Omental fat pad (tissue), 4 donors: ENCODE results near the gene LCA5. TPM values are rescaled to one million over a fixed set of nuclear protein-coding genes. Genes with fewer than 3 reads are reported as not detected.

Experiments used
- ATAC-seq: fragments of 150-250 bp; one replicate; pipeline ENCODE4 v1.9.1; 2016; ENCODE audit warnings: mild to moderate bottlenecking, moderate library complexity; ENCODE audit not compliant: low FRiP score
- DNase-seq: peaks from one replicate; pipeline ENCODE4 v3.0.0-alpha.2; 2019; ENCODE audit warnings: low spot score
- small RNA-seq: library from RNA; depleted of rRNA; stranded (forward); fragments of <200 nt; gene quantifications from one replicate; pipeline ENCODE3, GENCODE V24; 2016
- total RNA-seq, 4 donors: library from RNA; depleted of rRNA; stranded (reverse); fragments of >200 nt; gene quantifications; one replicate each; pipeline ENCODE4 v1.1.0, GENCODE V29; 2016
- TF ChIP-seq, protein P1 (sequence below), 3 donors: fragments of 450-650 bp; IDR thresholded peaks; one replicate each; pipeline ENCODE4 v1.5.1; 2016 to 2017; ENCODE audit warnings: antibody characterized with exemption in 3 of 3, mild to moderate bottlenecking in 3 of 3, moderate library complexity in 2 of 3

Gene LCA5
- total RNA-seq, 4 donors from 2014 or later: 3.4 to 9.0 (median 4.9) TPM

GRCh38 chr6:79435746-79436145 is 101.5 kb downstream of the LCA5 start:
- TF ChIP-seq, protein P1, sequence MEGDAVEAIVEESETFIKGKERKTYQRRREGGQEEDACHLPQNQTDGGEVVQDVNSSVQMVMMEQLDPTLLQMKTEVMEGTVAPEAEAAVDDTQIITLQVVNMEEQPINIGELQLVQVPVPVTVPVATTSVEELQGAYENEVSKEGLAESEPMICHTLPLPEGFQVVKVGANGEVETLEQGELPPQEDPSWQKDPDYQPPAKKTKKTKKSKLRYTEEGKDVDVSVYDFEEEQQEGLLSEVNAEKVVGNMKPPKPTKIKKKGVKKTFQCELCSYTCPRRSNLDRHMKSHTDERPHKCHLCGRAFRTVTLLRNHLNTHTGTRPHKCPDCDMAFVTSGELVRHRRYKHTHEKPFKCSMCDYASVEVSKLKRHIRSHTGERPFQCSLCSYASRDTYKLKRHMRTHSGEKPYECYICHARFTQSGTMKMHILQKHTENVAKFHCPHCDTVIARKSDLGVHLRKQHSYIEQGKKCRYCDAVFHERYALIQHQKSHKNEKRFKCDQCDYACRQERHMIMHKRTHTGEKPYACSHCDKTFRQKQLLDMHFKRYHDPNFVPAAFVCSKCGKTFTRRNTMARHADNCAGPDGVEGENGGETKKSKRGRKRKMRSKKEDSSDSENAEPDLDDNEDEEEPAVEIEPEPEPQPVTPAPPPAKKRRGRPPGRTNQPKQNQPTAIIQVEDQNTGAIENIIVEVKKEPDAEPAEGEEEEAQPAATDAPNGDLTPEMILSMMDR (IDR thresholded peaks at IDR 0.05): no peak
- no peak for ATAC-seq
- no peak for DNase-seq

Small RNAs within 50 kb of the gene (small RNA-seq; reads per million reads assigned to genes)
- gene DBIP1: not detected

Other genes with a start within 250 kb of the LCA5 start
- gene SH3BGRL2, start 93.9 kb upstream of the LCA5 start, total RNA-seq: 100 to 1,000 TPM in 1 of 4 donors, 10 to 100 TPM in 3; 22.9 to 179 (median 39.0) TPM